ENCODE results near the gene NEDD8.

GRCh38 chr14:24182110-24182882 lies 49.9 kb downstream of the NEDD8 start:
- no peak for TF ChIP-seq REST (IDR thresholded peaks at IDR 0.05; ENCODE audit: low read depth)
- no peak for TF ChIP-seq RAD21 (IDR thresholded peaks at IDR 0.05; ENCODE audit: low read depth)
- TF ChIP-seq NFIC (IDR thresholded peaks at IDR 0.05), result no peak
- no peak for TF ChIP-seq TAF1 (IDR thresholded peaks at IDR 0.05; ENCODE audit: low read depth)
- no peak for TF ChIP-seq EGR1 (IDR thresholded peaks at IDR 0.05)
- no peak for TF ChIP-seq CEBPB (IDR thresholded peaks at IDR 0.05)
- no peak for TF ChIP-seq EP300 (IDR thresholded peaks at IDR 0.05; ENCODE audit: borderline replicate concordance)
- TF ChIP-seq MAX (IDR thresholded peaks at IDR 0.05), result no peak
- no peak for TF ChIP-seq CREB1 (IDR thresholded peaks at IDR 0.05; ENCODE audit: low read depth)
- TF ChIP-seq USF1 (IDR thresholded peaks at IDR 0.05), result no peak

Measured in Ishikawa (cell line).